Tibial nerve (tissue), 4 donors: ENCODE measurements around the gene KRT80. TPM values are rescaled to one million over a fixed set of nuclear protein-coding genes. Genes with fewer than 3 reads are reported as not detected.
A peak's percentile ranks its signal among the peaks of the same experiment; 100 is the strongest.

ENCODE experiments used
- DNase-seq, 2 donors: peaks; one replicate each; pipeline ENCODE4 v3.0.0-alpha.2; 2019; ENCODE audit warnings: low spot score in 2 of 2
- H3K27ac ChIP-seq, 4 donors: fragments of 200-600 bp; sonication (generic) in 3 of 4; one replicate each; pipeline ENCODE4 v1.5.1; 2017 to 2019; ENCODE audit warnings: mild to moderate bottlenecking in 1 of 4
- H3K27me3 ChIP-seq, 2 donors: fragments of 200-600 bp; sonication (generic) in 1 of 2; one replicate each; pipeline versions ENCODE4 v1.5.1 to v1.6.0; 2017 to 2019
- H3K36me3 ChIP-seq, 3 donors: fragments of 200-600 bp; sonication (generic); one replicate each; pipeline ENCODE4 v1.5.1; 2018 to 2019
- H3K4me1 ChIP-seq, 4 donors: fragments of 200-600 bp; sonication (generic) in 3 of 4; one replicate each; pipeline ENCODE4 v1.5.1; 2017 to 2019
- H3K4me3 ChIP-seq, 4 donors: fragments of 200-600 bp; sonication (generic) in 3 of 4; one replicate each; pipeline ENCODE4 v1.5.1; 2017 to 2019; ENCODE audit warnings: mild to moderate bottlenecking in 1 of 4, moderate library complexity in 1 of 4
- H3K9me3 ChIP-seq, 4 donors: fragments of 200-600 bp; sonication (generic) in 3 of 4; one replicate each; pipeline ENCODE4 v1.5.1; 2017 to 2019
- CTCF ChIP-seq, 5 experiments: fragments of 200-600 bp in 3 of 5; fragments of 450-650 bp in 2 of 5; sonication (generic) in 3 of 5; IDR thresholded peaks; one replicate each; pipeline ENCODE4 v1.5.1; 2016 to 2019; ENCODE audit warnings: antibody characterized with exemption in 5 of 5, mild to moderate bottlenecking in 3 of 5, moderate library complexity in 2 of 5
- EP300 ChIP-seq, 2 donors: sonication (generic); formaldehyde crosslinking; IDR thresholded peaks; one replicate each; pipeline ENCODE4 v1.6.1; 2017; ENCODE audit warnings: antibody characterized with exemption in 2 of 2, mild to moderate bottlenecking in 1 of 2
- POLR2A ChIP-seq, 2 donors: fragments of 450-650 bp; IDR thresholded peaks; one replicate each; pipeline ENCODE4 v1.6.1; 2017; ENCODE audit warnings: antibody characterized with exemption in 2 of 2, mild to moderate bottlenecking in 2 of 2, moderate library complexity in 2 of 2
- WGBS, 2 donors: methylation state at CpG; one replicate each; pipeline ENCODE4 v1.1.5; 2018; 5-methylcytosine and 5-hydroxymethylcytosine counted together
- total RNA-seq, 4 donors: library from RNA; depleted of rRNA; stranded (reverse); fragments of >200 nt; gene quantifications; one replicate each; pipeline ENCODE4 v1.1.0, GENCODE V29; 2016

Gene KRT80
- total RNA-seq, 4 donors from 2014 or later: not detected

- WGBS, 2 donors: 24 to 48% methylated on average over 5 to 51 of the region's 63 CpGs
Measured at GRCh38 chr12:52151837-52152783, 39.7 kb downstream of the KRT80 start.

DNA sequence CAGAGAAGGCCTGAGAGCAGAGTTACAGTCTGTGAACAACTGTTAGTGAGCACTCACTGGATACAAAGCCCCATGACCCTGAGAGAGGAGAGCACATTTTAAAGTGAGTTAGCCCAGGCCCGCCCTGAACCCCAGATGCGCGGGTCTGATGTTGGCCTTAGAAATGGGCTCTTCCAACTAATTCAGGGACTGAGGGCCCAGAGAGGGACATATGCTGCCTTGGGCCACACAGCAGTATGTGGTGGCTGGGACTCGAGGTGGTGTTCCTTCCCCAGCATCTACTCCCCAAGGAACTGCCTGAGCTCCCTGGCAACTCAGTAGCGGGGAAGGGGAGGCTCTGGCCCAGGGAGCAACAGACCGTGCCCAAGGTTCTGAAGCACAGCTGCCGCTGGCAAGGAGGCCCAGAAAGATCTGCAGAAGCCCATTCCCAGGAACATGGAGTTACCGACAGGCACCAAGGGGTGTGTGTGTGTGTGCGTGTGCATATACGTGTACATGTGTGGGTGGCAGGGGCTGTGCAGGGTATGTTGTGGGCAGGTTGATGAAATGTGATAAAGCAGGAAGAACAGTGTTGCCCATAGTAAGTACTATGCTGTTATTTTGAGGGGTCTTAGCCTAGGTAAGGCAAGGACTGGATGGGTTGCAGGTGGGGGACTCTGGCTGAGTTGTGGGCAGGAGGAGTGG lies 40.5 kb downstream of the KRT80 start:
- Histone ChIP-seq H3K9me3 (no peaks in the 10 kb centered on the region), H3K4me1 (peaks cover 0 to 56% (median 41%) of the 10 kb centered on the region in 4 donors), H3K27me3 (peaks cover 0 to 2% of the 10 kb centered on the region in 2 donors), H3K36me3 (no peaks in the 10 kb centered on the region), H3K27ac (peak overlapping the region in 1 of 4 donors; percentile 79), H3K4me3 (no peak overlapping the region)
- WGBS, 2 donors: 85 to 88% methylated on average over 8 to 9 of the region's 10 CpGs
- TF ChIP-seq EP300 (IDR thresholded peaks at IDR 0.05) (no peak), POLR2A (IDR thresholded peaks at IDR 0.05) (no peak), CTCF (IDR thresholded peaks at IDR 0.05) (no peak)
- no peak for DNase-seq

More at GRCh38 chr12:52151837-52152783, 39.7 kb downstream of the KRT80 start:
- no peak for TF ChIP-seq EP300 (IDR thresholded peaks at IDR 0.05)
- peak; percentile 81 to 94 (median 90) for TF ChIP-seq CTCF (IDR thresholded peaks at IDR 0.05)
- TF ChIP-seq POLR2A (IDR thresholded peaks at IDR 0.05): no peak
- Histone ChIP-seq H3K27me3 (peaks cover 0 to 2% of the 10 kb centered on the region in 2 donors), H3K36me3 (no peaks in the 10 kb centered on the region), H3K4me3 (peak overlapping the region; percentile 17 to 52 (median 32)), H3K9me3 (no peaks in the 10 kb centered on the region), H3K4me1 (peaks cover 0 to 47% (median 35%) of the 10 kb centered on the region in 4 donors), H3K27ac (peak overlapping the region; percentile 23 to 79 (median 46))
- peak in 1 of 2 donors; percentile 37 for DNase-seq

DNA sequence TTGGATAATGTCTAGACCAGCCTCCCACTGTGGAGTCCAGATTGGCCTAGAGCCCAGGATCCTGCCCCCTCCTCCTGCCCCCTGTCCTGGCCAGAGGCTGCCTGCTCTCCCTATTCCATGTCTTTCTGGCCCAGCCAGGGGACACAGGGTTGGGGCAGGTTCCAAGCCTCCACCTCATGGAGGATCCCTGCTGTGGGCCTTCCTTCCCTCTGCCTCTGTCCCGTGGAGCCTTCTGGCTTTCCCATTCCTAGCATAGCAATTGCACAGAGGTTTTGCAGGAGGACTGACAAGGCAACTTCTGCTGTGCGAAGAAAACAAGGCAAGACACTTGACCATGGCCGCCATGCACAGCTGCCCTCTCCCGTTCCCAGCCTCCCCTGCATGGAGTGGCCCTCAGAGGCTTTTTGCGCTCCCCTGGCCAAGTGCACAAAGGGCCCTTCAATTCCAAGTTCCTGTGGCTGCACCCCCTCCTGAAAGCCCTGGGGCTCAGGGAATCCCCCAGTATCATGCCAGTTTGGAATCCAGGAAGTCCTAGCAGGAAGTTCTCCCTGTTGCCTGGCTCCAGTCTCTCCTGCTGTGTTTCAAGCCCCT lies 42.1 kb downstream of the KRT80 start:
- H3K4me1 ChIP-seq: peaks cover 0 to 64% (median 41%) of the 10 kb centered on the region in 4 donors
- DNase-seq: no peak
- H3K9me3 ChIP-seq: no peaks in the 10 kb centered on the region
- TF ChIP-seq POLR2A (IDR thresholded peaks at IDR 0.05) (no peak), EP300 (IDR thresholded peaks at IDR 0.05) (no peak), CTCF (IDR thresholded peaks at IDR 0.05) (no peak)
- H3K36me3 ChIP-seq: no peaks in the 10 kb centered on the region
- H3K27ac ChIP-seq: peak overlapping the region in 3 of 4 donors; percentile 78 to 91 (median 91)
- peaks cover 0 to 2% of the 10 kb centered on the region in 2 donors for H3K27me3 ChIP-seq
- 49 to 74% methylated on average over 4 to 5 of the region's 5 CpGs for WGBS, 2 donors
- H3K4me3 ChIP-seq: no peak overlapping the region

DNA sequence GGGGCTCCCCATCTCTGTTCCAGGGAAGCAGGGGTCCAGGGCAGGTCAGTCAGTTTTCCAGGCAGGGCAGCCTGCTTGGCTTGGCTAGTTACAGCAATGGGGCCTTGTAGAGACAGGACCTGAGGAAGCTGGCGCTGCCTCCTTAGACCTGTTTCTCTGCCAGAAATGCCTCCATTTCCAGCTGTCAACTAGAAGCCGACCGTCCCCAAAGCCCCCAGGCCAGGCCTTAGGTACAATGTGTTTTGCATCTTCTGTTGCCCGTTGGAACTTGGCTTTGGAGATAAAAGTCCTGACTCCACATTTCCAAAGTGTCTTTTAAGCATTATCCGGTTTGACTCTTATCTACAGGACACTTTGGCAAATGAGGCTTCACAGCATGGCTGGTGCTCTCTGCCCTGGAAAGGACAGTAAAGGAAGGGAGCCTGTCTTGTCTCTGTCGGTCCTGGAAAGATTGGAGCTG lies 42.6 kb downstream of the KRT80 start:
- peak overlapping the region in 3 of 4 donors; percentile 78 to 91 (median 91) for H3K27ac ChIP-seq
- TF ChIP-seq CTCF (IDR thresholded peaks at IDR 0.05) (no peak), EP300 (IDR thresholded peaks at IDR 0.05) (no peak), POLR2A (IDR thresholded peaks at IDR 0.05) (no peak)
- no peaks in the 10 kb centered on the region for H3K9me3 ChIP-seq
- WGBS, 2 donors: 54 to 61% methylated on average over 6 of the region's 6 CpGs
- no peaks in the 10 kb centered on the region for H3K36me3 ChIP-seq
- H3K4me3 ChIP-seq: no peak overlapping the region
- H3K27me3 ChIP-seq: peaks cover 0 to 2% of the 10 kb centered on the region in 2 donors
- H3K4me1 ChIP-seq: peaks cover 0 to 64% (median 41%) of the 10 kb centered on the region in 4 donors
- no peak for DNase-seq
